Thymus (tissue), 11 donors: ENCODE measurements around the gene PDE10A. TPM values are rescaled to one million over a fixed set of nuclear protein-coding genes. Genes with fewer than 3 reads are reported as not detected.
A peak's percentile ranks its signal among the peaks of the same experiment; 100 is the strongest.

ENCODE experiments used
- DNase-seq, 9 donors: peaks; one replicate each; pipeline ENCODE4 v3.0.0-alpha.2; 2013; ENCODE audit warnings: low spot score in 9 of 9, low read depth in 6 of 9, missing footprints in 1 of 9
- H3K27ac ChIP-seq, 2 donors: one replicate each; pipeline ENCODE4 v1.5.1; 2013; ENCODE audit warnings: control low read depth in 1 of 2, low read depth in 1 of 2, low read length in 1 of 2, mild to moderate bottlenecking in 1 of 2, moderate library complexity in 1 of 2
- H3K27me3 ChIP-seq, 2 donors: one replicate each; pipeline ENCODE4 v1.5.1; 2013; ENCODE audit warnings: low read length in 1 of 2; ENCODE audit not compliant: control insufficient read depth in 2 of 2, insufficient read depth in 1 of 2
- H3K36me3 ChIP-seq, 2 donors: one replicate each; pipeline ENCODE4 v1.5.1; 2013; ENCODE audit warnings: low read length in 1 of 2, mild to moderate bottlenecking in 1 of 2, moderate library complexity in 1 of 2; ENCODE audit not compliant: control insufficient read depth in 2 of 2, insufficient read depth in 2 of 2
- H3K4me1 ChIP-seq, 2 donors: one replicate each; pipeline ENCODE4 v1.5.1; 2013; ENCODE audit warnings: low read length in 2 of 2; ENCODE audit not compliant: control insufficient read depth in 2 of 2, insufficient read depth in 2 of 2
- H3K4me3 ChIP-seq, 2 donors: one replicate each; pipeline ENCODE4 v1.5.1; 2013; ENCODE audit warnings: low read length in 2 of 2, control low read depth in 1 of 2, mild to moderate bottlenecking in 1 of 2
- H3K9me3 ChIP-seq, 2 donors: one replicate each; pipeline ENCODE4 v1.5.1; 2013; ENCODE audit warnings: low read length in 1 of 2, mild to moderate bottlenecking in 1 of 2; ENCODE audit not compliant: control insufficient read depth in 2 of 2, insufficient read depth in 1 of 2
- WGBS: extraction: QIAGEN DNeasy Blood & Tissue Kit; methylation state at CpG from one replicate; pipeline ENCODE4 v1.1.7; 2013; 5-methylcytosine and 5-hydroxymethylcytosine counted together
- polyA plus RNA-seq: library from polyadenylated mRNA; stranded (reverse); fragments of 200-250 nt; gene quantifications from one replicate; pipeline ENCODE4 v1.2.3, GENCODE V29; 2013
- total RNA-seq: library from RNA; stranded (reverse); fragments of 120-200 nt; gene quantifications from one replicate; pipeline ENCODE4 v1.2.4, GENCODE V29; 2013
- donor health status: healthy.

PDE10A gene
- total and polyA plus RNA-seq, 2 donors, result 0.94 to 3.2 TPM

GRCh38 chr6:165376100-165376499 lies 286.9 kb downstream of the PDE10A start:
- H3K36me3 ChIP-seq, result no peaks in the 10 kb centered on the region
- H3K4me3 ChIP-seq, result no peak overlapping the region
- H3K27me3 ChIP-seq, result no peaks in the 10 kb centered on the region
- no peaks in the 10 kb centered on the region for H3K4me1 ChIP-seq
- no peaks in the 10 kb centered on the region for H3K9me3 ChIP-seq
- H3K27ac ChIP-seq, result no peak overlapping the region
- no peak for DNase-seq
- WGBS, result 95% methylated on average over 1 of the region's 1 CpG

GRCh38 chr6:165365371-165365770 lies 297.7 kb downstream of the PDE10A start:
- WGBS, result 89% methylated on average over 1 of the region's 1 CpG

GRCh38 chr6:165345700-165346099 lies 317.3 kb downstream of the PDE10A start:
- DNase-seq, result no peak
- 82% methylated on average over 4 of the region's 4 CpGs for WGBS
- Histone ChIP-seq H3K27ac (no peak overlapping the region), H3K27me3 (no peaks in the 10 kb centered on the region), H3K4me3 (no peak overlapping the region), H3K9me3 (peaks cover 1 to 8% of the 10 kb centered on the region in 2 donors), H3K36me3 (no peaks in the 10 kb centered on the region), H3K4me1 (no peaks in the 10 kb centered on the region)

More at GRCh38 chr6:165365371-165365770, 297.7 kb downstream of the PDE10A start:
- H3K27me3 ChIP-seq, result no peaks in the 10 kb centered on the region
- DNase-seq, result no peak
- no peaks in the 10 kb centered on the region for H3K9me3 ChIP-seq
- no peaks in the 10 kb centered on the region for H3K4me1 ChIP-seq
- H3K36me3 ChIP-seq, result no peaks in the 10 kb centered on the region
- no peak overlapping the region for H3K27ac ChIP-seq
- no peak overlapping the region for H3K4me3 ChIP-seq

GRCh38 chr6:165340532-165340931 lies 322.5 kb downstream of the PDE10A start:
- no peak overlapping the region for H3K27ac ChIP-seq
- 96% methylated on average over 5 of the region's 5 CpGs for WGBS

GRCh38 chr6:165325609-165326008 lies 337.4 kb downstream of the PDE10A start:
- Histone ChIP-seq H3K9me3 (peaks cover 0 to 6% of the 10 kb centered on the region in 2 donors), H3K4me3 (no peak overlapping the region), H3K27ac (no peak overlapping the region), H3K4me1 (no peaks in the 10 kb centered on the region), H3K36me3 (no peaks in the 10 kb centered on the region), H3K27me3 (no peaks in the 10 kb centered on the region)
- WGBS, result 93% methylated on average over 7 of the region's 7 CpGs
- DNase-seq, result no peak

More at GRCh38 chr6:165340532-165340931, 322.5 kb downstream of the PDE10A start:
- H3K4me3 ChIP-seq, result no peak overlapping the region
- H3K27me3 ChIP-seq, result no peaks in the 10 kb centered on the region
- H3K4me1 ChIP-seq, result no peaks in the 10 kb centered on the region
- peaks cover 0 to 3% of the 10 kb centered on the region in 2 donors for H3K9me3 ChIP-seq
- no peaks in the 10 kb centered on the region for H3K36me3 ChIP-seq
- DNase-seq, result no peak

GRCh38 chr6:165321555-165322145 lies 341.4 kb downstream of the PDE10A start:
- WGBS, result 92% methylated on average over 1 of the region's 1 CpG
- no peaks in the 10 kb centered on the region for H3K36me3 ChIP-seq
- no peak overlapping the region for H3K27ac ChIP-seq
- H3K4me1 ChIP-seq, result no peaks in the 10 kb centered on the region
- no peak for DNase-seq
- H3K27me3 ChIP-seq, result no peaks in the 10 kb centered on the region
- H3K9me3 ChIP-seq, result peaks cover 0 to 6% of the 10 kb centered on the region in 2 donors
- H3K4me3 ChIP-seq, result no peak overlapping the region

GRCh38 chr6:165321150-165321549 lies 341.9 kb downstream of the PDE10A start:
- Histone ChIP-seq H3K27me3 (no peaks in the 10 kb centered on the region), H3K27ac (no peak overlapping the region), H3K9me3 (peaks cover 0 to 6% of the 10 kb centered on the region in 2 donors), H3K4me3 (no peak overlapping the region), H3K36me3 (no peaks in the 10 kb centered on the region), H3K4me1 (no peaks in the 10 kb centered on the region)
- no peak for DNase-seq
- WGBS, result 59% methylated on average over 3 of the region's 3 CpGs

GRCh38 chr6:165317723-165318122 lies 345.3 kb downstream of the PDE10A start:
- Histone ChIP-seq H3K4me3 (no peak overlapping the region), H3K9me3 (peaks cover 0 to 3% of the 10 kb centered on the region in 2 donors), H3K27me3 (no peaks in the 10 kb centered on the region), H3K4me1 (no peaks in the 10 kb centered on the region), H3K27ac (no peak overlapping the region), H3K36me3 (no peaks in the 10 kb centered on the region)
- DNase-seq, result no peak
- WGBS, result no CpG with 5 or more reads among the region's 14 CpGs

- H3K9me3 ChIP-seq, result no peaks in the 10 kb centered on the region
- peaks cover 0 to 4% of the 10 kb centered on the region in 2 donors for H3K27me3 ChIP-seq
- H3K36me3 ChIP-seq, result no peaks in the 10 kb centered on the region
- 11% methylated on average over 35 of the region's 35 CpGs for WGBS
- DNase-seq, result peak in 6 of 9 donors; percentile 7 to 53 (median 19)
- no peak within 1 kb of the TSS for H3K27ac ChIP-seq
- peak within 1 kb of the TSS in 1 of 2 donors; percentile 17 for H3K4me3 ChIP-seq
- no peaks in the 10 kb centered on the region for H3K4me1 ChIP-seq
Measured at GRCh38 chr6:165308926-165309731, 353.9 kb downstream of the PDE10A start, which contains the start of gene C6orf118. TSS of gene C6orf118 (minus strand) at chr6:165309605. CDS start at chr6:165309586, 19 bp downstream.
